ENCODE data around the gene AKAP13.

The AKAP13 gene

DNA sequence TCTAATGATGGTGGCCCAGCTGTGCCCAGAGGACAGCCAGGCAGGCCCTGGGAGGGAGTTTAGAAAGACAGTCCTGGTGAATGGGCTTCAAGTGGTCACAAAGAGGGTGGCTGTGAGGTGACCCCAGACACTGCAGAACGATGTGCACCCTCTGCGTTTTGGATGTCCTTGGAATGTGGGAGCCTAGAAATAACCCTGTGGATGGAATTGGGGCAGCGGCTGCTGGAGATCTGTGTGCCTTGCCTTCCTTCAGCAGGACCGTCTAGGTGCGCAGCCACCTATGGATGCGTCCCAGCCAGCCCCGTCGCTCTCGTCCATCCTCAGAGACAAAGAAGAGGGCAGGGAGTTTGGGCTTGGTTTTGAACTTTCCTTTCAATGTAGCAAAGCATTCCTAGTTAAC is 367.8 kb downstream of the AKAP13 start:
- DNase-seq: no peak

GRCh38 chr15:85748729-85749128 is 368.3 kb downstream of the AKAP13 start:
- no peak for DNase-seq

- no peak for DNase-seq
Measured at GRCh38 chr15:85749261-85750151, 369.1 kb downstream of the AKAP13 start.

DNA sequence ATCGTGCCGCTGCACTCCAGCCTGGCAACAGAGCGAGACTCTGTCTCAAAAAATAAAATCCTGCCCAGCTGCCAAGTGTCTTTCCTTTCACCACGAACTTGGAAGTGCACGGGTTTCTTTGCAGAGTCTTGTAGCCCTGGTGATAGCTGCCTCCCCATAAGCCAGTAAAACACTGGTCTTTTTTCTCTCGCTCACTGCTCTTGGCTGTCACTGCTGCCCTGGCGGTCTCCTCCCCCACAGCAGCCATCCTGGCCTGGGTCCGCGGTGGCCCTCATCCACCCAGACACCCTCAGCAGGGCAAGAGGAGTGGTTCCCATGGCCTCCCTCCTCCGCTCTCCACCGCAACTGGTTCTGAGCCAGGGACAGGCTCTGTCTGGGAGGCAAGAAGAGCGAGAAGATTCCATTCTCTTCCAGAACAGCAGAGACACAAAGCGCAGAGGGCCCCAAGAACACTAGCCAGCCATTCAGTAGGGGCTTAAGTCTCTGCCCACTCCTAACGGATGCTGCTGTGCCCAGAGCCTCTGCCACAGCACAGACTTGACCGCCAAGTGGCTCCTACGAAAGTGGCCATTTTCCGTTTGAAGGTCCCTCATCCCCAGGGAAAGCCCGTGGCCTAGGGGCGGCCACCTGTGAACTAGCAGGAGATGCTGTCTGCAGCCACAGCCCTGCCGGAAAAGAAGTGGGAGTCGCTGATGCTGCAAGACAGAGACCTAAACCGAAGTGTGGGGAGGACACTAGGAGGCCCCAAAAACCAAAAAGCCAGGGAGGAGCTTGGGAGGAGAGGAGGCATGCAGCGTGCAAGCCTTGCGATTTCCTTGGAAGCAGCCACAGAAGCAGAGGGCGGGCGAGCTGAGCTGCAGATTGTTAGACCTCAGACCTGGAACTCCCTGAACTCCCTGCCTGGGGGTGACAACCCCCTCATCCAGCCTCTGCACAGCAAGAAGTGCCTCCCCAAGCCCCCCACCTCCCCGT is 370.2 kb downstream of the AKAP13 start:
- no peak for DNase-seq

DNA sequence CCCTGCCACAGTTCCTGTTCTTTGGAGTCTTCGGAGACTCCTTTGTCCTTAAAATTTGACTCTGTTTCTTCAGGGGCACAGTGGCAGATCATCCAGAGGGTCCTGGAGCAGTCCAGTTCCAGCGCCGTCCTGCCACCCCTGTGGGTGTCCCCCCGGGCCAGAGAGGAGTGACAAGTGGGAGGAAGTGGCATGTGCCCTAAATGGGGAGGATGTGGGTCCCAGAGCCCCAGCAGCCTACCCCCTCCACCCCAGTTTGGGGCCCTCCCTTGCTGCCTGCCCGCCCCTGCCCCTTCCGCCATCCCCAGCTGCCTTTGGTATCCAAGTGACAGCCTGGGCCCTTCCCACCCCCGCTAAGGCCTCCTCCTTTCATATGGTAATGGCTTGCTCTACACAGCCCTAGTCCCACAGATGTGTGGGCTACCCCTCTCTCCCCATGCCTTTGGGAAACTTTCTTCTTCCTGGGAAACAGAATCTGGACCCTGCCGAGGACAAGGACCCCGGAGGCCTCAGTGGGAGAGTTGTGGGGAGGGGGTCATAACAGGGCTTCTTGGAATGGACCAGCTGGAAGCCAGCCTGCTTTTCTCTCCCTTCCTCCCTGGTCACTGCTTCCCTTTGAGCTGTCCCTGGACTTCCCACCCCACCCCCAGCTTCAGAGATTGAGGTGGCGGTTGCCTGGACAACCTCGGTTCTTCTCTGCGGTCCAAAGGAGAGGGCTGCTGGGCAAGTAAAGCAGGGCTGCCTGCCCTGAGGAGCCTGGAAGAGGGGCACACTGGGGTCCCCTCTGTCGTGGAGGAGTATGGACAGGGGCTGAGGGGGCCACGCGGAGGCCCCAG is 371.1 kb downstream of the AKAP13 start:
- DNase-seq: no peak

DNA sequence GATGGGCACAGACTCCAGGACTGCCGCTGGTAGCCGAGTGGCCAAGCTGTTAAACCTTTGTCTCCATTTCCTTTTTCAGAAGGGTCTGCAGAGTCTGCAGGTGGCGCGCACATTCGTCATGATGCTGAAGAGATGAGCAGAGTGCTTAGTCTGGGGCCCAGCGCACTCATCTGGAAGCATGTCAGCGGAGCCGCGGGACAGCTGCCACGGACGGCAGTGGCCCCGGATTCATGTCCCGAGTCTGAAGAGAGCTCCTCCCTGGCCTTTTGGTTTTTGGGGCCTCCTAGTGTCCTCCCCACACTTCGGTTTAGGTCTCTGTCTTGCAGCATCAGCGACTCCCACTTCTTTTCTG is 371.7 kb downstream of the AKAP13 start:
- DNase-seq: no peak

DNA sequence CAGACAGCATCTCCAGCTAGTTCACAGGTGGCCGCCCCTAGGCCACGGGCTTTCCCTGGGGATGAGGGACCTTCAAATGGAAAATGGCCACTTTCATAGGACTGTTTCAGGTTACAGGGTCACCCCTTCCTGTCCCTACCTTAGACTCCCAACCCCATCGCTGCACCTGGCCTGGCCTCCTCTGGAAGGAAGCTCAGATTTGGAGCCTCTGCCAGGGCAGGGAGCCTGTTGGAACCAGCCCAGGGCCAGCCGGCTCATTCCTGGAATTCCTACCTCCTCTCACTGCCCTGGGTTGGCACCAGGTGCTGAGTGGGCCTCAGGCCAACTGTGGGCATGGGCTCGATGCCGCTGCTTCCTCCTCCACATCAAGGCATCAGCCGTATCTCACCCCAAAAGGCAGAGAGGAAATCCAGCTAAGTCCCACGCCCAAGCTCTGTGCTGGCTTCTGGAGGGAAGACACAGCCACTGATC is 372.1 kb downstream of the AKAP13 start:
- no peak for DNase-seq

- no peak for DNase-seq
Measured at GRCh38 chr15:85753261-85753660, 372.9 kb downstream of the AKAP13 start.

DNA sequence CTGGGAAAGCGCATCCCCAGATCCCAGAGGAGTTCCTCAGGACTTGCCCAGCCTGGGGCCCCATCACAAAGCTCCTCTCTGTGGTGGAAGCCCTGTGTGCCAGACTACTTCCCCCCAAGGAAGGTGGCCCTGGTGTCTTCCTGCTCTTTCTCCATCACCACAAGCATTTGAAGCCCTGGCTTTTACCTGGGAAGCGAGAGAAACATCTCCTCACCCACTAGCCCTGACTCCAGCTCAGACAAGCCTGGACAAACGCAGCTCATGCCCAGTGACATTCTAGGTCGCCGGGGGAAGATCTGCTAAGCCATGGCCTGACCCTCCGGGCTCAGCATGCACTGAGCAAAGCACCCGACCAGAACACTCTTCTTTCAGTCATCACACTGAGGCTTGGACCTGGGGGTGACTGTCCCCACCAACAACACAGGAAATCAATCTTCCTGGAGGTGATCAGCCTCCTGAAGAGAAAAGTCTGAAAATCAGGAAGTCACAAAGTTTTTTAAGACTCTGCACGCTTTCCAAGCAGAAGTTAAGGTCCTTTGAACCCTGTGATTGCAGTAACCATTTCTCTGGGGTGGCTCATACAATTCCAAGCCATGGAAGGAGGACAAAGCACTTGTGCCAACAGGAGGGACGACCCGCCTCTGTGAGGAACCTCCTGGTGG is 373.5 kb downstream of the AKAP13 start:
- no peak for DNase-seq

DNA sequence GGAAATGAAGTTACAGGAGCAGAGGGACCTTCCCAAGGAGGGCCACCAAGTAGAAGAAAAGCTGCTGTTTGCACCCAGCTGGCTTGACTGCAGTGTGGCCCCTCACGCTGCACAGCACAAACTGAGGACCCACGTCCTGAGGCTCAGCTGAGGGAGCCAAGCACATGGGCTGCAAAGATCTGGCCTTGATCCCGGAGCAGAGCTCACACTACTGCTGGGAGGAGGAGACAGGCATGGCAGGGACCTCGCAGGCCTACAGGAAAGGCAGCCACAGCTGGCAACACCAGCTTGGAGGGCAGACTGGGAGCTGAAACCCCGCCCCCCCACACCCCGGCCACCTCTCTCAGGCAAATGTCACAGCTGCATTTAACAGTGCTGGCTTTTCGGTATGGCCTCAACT is 374.6 kb downstream of the AKAP13 start:
- no peak for DNase-seq

DNA sequence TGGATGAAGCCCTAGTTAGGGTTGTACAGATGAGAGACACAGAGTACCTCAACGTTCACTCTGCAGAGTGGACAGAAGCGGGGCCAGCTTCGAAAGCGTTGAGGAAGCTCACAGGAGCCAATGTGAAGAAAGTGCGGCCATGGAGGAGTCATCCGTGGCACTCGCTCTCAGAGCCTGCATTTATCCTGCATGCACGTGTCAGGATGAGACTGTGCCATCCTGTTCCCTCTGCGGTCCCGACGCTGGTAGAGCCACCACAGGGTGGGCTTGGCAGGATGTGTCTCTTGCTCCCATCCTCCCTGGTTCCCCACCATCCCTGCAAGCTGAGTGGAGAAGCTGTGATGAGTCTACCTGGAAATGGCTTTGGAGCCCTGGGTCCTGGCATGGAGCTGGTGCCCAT is 375.1 kb downstream of the AKAP13 start:
- no peak for DNase-seq

- no peak for DNase-seq
Measured at GRCh38 chr15:85755942-85756341, 375.5 kb downstream of the AKAP13 start.

DNA sequence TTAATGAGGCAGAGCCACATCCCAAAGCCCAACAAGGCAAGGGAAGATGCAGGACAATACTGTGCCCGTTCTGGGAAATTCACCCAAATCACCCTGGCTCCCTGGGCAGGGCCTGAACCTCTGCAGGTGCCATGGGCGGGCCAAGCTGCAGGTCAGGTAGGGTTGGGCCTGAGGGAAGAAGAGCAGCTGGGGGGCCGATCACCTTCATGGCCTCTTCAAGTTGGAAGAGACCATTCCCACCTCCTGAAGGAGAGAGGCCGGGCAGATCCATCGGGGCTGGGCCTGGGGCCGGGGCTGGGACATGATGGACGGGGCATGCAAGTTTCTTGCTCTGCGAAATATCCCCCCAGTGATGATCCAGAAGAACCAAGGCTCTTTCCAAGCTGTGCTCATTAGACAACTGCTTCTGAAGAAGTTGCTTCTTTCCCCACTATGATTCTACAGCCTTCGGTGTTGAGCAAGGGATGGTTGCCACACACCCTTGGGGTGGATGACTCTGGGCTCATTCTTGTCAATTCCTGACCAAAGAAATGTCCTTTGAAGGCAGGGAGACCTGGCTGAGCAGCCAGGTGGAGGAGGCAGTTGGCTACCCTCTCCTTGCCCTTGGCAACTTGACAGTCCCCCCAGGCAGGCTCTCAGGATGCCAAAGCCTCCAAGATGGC is 376.1 kb downstream of the AKAP13 start:
- DNase-seq: no peak

GRCh38 chr15:85757073-85757938 is 376.9 kb downstream of the AKAP13 start:
- no peak for DNase-seq

- DNase-seq: no peak
Measured at GRCh38 chr15:85757939-85758654, 377.7 kb downstream of the AKAP13 start.

DNA sequence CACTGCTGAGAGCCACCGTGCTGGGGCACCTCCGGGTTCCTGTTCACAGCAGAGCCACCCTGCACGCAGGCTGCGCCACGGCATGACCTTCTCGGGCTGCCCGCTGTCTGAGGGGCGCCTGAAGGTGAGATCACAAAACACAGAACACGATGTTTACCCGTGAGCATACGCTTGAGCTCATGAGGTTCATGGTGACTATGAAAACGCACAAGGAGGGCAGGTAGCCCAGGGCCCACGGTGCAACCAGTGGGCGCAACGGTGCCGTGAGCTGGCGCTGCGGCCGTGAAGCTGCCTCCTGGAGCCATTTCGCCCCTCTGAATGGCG is 378.2 kb downstream of the AKAP13 start:
- DNase-seq: no peak

GRCh38 chr15:85759376-85759775 is 379.0 kb downstream of the AKAP13 start:
- no peak for DNase-seq

GRCh38 chr15:85760049-85760448 is 379.6 kb downstream of the AKAP13 start:
- DNase-seq: no peak

DNA sequence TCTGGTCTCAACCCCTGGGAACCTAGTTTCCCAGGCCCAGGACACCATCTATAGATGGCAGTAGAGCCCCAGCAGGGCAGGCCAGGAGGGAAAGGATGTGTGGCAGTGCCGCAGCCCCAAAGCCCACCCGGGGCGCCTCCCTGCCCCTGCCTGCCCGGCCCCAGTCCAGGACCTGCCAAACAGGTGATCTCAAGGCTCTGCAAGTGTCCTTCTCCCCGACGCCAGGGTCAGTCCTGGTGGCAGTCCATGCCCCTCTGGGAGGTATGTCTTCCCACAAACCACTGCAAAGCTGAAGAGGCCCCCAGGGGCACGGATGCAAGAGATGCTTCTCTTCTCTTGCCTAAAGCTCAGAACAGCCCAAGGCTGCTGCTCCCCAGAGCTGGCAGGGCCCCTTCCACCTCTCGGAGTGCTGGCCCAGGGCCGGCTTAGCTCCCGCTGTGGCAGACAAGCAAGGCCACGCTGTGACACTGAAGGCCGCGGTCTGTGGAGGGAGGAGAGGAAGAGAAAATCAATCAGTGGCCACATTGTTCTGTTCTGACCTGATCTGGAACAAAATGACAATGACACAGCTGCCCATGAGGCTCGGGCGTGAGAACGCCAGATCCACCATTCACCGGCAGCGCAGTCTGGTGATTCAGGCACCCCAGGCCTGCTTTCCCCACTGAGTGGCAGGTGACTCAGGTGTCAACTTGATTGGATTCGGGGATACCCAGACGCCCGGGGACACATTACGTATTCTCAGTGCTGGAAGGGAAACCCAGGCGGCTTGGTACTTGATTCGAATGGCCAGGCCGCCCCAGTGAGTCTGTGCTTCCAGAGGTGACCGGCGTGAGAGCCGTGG is 380.3 kb downstream of the AKAP13 start:
- DNase-seq: no peak

All from EL (cell line).